WTC11 (cell line): Measurements from ENCODE around the gene TAL1. TPM values are rescaled to one million over a fixed set of nuclear protein-coding genes. Genes with fewer than 3 reads are reported as not detected.

ENCODE experiments used
- ATAC-seq: fragments of 200-7000 bp; cut with Tn5 transposase; 2 replicates; pipeline ENCODE4 v1.10.0; 2021; ENCODE audit warnings: mild to moderate bottlenecking, moderate library complexity
- CTCF ChIA-PET: fragments of 300-600 bp; sonication (Branson Sonifier 250); formaldehyde crosslinking; loops from one replicate; lab custom pipeline; 2021; ENCODE audit warnings: antibody characterized with exemption; lab: Charles Lee
- POLR2A ChIA-PET: fragments of 350-600 bp; sonication (Branson Sonifier 250); formaldehyde crosslinking; loops from one replicate; lab custom pipeline; 2021; ENCODE audit warnings: antibody characterized with exemption; lab: Charles Lee
- DNase-seq: peaks from one replicate; pipeline ENCODE4 v3.0.0; 2021; ENCODE audit warnings: low spot score
- H3K27ac Mint-ChIP-seq: 2 replicates; pipeline ENCODE4 v1.8.0; 2021; ENCODE audit warnings: mixed read lengths
- H3K27me3 Mint-ChIP-seq: 2 replicates; pipeline ENCODE4 v1.8.0; 2021; ENCODE audit warnings: low read depth, mild to moderate bottlenecking, moderate library complexity, mixed read lengths
- H3K36me3 Mint-ChIP-seq: 2 replicates; pipeline ENCODE4 v1.8.0; 2021; ENCODE audit warnings: mixed read lengths
- H3K4me1 Mint-ChIP-seq: 2 replicates; pipeline ENCODE4 v1.8.0; 2022; ENCODE audit warnings: mixed read lengths
- H3K4me3 Mint-ChIP-seq: 2 replicates; pipeline ENCODE4 v1.8.0; 2021; ENCODE audit warnings: mild to moderate bottlenecking, moderate library complexity, mixed read lengths
- H3K9me3 Mint-ChIP-seq: 2 replicates; pipeline ENCODE4 v1.8.0; 2021; ENCODE audit warnings: mixed read lengths
- AR ChIP-seq: fragments of 250-450 bp; sonication (Bioruptor Pico); IDR thresholded peaks from 2 replicates; pipeline ENCODE4 v1.9.0; 2021; ENCODE audit warnings: mild to moderate bottlenecking
- ATF1 ChIP-seq: sonication (generic); formaldehyde crosslinking; IDR thresholded peaks from 2 replicates; pipeline ENCODE4 v1.8.1; 2023; ENCODE audit warnings: mild to moderate bottlenecking, moderate library complexity, missing genetic modification reagents
- ATF6 ChIP-seq: sonication (generic); formaldehyde crosslinking; IDR thresholded peaks from 2 replicates; pipeline ENCODE4 v1.8.1; 2023; ENCODE audit warnings: mild to moderate bottlenecking, missing genetic modification reagents
- E2F5 ChIP-seq: sonication (generic); formaldehyde crosslinking; IDR thresholded peaks from 2 replicates; pipeline ENCODE4 v1.8.1; 2022; ENCODE audit warnings: mild to moderate bottlenecking, moderate library complexity, missing genetic modification reagents
- ELF4 ChIP-seq: sonication (generic); formaldehyde crosslinking; IDR thresholded peaks from 2 replicates; pipeline ENCODE4 v1.8.1; 2022; ENCODE audit warnings: low read depth, mild to moderate bottlenecking, moderate library complexity, missing genetic modification reagents
- ERG ChIP-seq: fragments of 250-450 bp; sonication (Bioruptor Pico); IDR thresholded peaks from 2 replicates; pipeline ENCODE4 v1.8.0; 2021; ENCODE audit warnings: mild to moderate bottlenecking
- FOXK1 ChIP-seq: sonication (generic); formaldehyde crosslinking; IDR thresholded peaks from 2 replicates; pipeline ENCODE4 v1.8.0; 2022; ENCODE audit warnings: mild to moderate bottlenecking, moderate library complexity, missing genetic modification reagents
- GABPB1 ChIP-seq: sonication (generic); formaldehyde crosslinking; IDR thresholded peaks from 2 replicates; pipeline ENCODE4 v1.8.1; 2023; ENCODE audit warnings: mild to moderate bottlenecking, missing genetic modification reagents
- HMGXB4 ChIP-seq: sonication (generic); formaldehyde crosslinking; IDR thresholded peaks from 2 replicates; pipeline ENCODE4 v1.8.1; 2023; ENCODE audit warnings: mild to moderate bottlenecking, moderate library complexity, missing genetic modification reagents
- NFE2L1 ChIP-seq: sonication (generic); formaldehyde crosslinking; IDR thresholded peaks from 2 replicates; pipeline ENCODE4 v1.8.1; 2023; ENCODE audit warnings: missing genetic modification reagents
- NFYB ChIP-seq: sonication (generic); formaldehyde crosslinking; conservative IDR thresholded peaks from 2 replicates; pipeline ENCODE4 v1.8.0; 2022; ENCODE audit warnings: low read depth, missing genetic modification reagents
- PRRX2 ChIP-seq: fragments of 250-450 bp; sonication (Bioruptor Pico); IDR thresholded peaks from 2 replicates; pipeline ENCODE4 v1.8.0; 2021; ENCODE audit warnings: mild to moderate bottlenecking
- ZNF121 ChIP-seq: sonication (generic); formaldehyde crosslinking; IDR thresholded peaks from 2 replicates; pipeline ENCODE4 v1.8.0; 2023; ENCODE audit warnings: missing genetic modification reagents
- ZNF416 ChIP-seq: fragments of 250-450 bp; sonication (Bioruptor Pico); IDR thresholded peaks from 2 replicates; pipeline ENCODE4 v1.9.0; 2021; ENCODE audit warnings: mild to moderate bottlenecking, inconsistent platforms
- total RNA-seq: library from RNA; stranded (reverse); gene quantifications from 3 replicates; pipeline ENCODE4 v1.2.3, GENCODE V29; 2021
- TF ChIP-seq, protein P1 (sequence below): sonication (generic); formaldehyde crosslinking; IDR thresholded peaks from 2 replicates; pipeline ENCODE4 v1.8.0; 2022; ENCODE audit warnings: missing genetic modification reagents
- TF ChIP-seq, protein P2 (sequence below): fragments of 200-600 bp; IDR thresholded peaks from 2 replicates; pipeline ENCODE4 v1.8.0; 2022; ENCODE audit warnings: antibody characterized with exemption
- TF ChIP-seq, protein P3 (sequence below): sonication (generic); formaldehyde crosslinking; IDR thresholded peaks from 2 replicates; pipeline ENCODE4 v1.8.1; 2023; ENCODE audit warnings: mild to moderate bottlenecking, missing genetic modification reagents, moderate library complexity
- TF ChIP-seq, protein P4 (sequence below): fragments of 250-450 bp; sonication (Bioruptor Pico); IDR thresholded peaks from 2 replicates; pipeline ENCODE4 v1.9.0; 2021; ENCODE audit warnings: moderate library complexity, mild to moderate bottlenecking, inconsistent platforms, borderline replicate concordance

The TAL1 gene
- total RNA-seq, 1 experiment from 2014 or later, result 0.63 TPM

DNA sequence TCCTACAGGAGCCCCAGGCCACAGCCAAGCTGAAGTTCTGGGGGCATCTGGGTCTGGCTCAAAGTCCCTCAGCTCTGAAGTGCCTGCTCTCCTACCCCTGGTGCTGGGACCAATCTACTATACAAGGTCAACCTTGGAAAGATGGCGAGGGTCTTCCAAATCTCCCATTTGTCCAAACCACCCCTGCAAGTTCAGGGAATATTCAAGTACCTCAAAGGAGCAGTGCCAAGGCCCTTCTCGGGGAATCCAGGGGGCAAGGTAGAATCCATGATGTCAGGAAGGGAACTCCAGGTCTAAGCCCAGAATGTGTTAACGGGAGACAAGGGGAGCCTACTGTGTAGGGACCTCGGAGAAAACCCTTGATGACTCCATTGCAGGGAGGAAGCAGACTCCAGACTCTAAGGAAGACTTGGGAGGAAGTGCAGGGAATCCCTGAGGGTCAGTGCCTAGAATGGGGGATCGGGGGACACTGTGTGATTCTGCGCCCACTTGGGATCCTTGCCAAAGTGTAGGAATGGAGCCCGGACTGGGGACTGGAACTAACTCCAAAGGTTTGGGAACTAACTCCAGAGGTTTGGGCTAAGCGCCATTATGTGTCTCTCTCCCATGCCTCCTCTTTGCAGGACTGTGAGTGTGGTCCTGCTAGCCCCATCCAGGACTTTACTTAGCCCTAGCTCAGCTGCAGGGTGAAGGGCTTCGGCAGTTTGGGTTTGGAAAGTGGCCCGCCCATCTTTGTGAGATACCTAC, 8.7 kb downstream of the TAL1 start:
- no peaks in the 10 kb centered on the region for H3K9me3 Mint-ChIP-seq
- peaks cover 25% of the 10 kb centered on the region for H3K4me1 Mint-ChIP-seq
- DNase-seq, result no peak
- H3K4me3 Mint-ChIP-seq, result no peak overlapping the region
- TF ChIP-seq ATF1 (CRISPR knock-in tag) (no peak), ZNF416 (no peak)
- TF ChIP-seq, protein P1, sequence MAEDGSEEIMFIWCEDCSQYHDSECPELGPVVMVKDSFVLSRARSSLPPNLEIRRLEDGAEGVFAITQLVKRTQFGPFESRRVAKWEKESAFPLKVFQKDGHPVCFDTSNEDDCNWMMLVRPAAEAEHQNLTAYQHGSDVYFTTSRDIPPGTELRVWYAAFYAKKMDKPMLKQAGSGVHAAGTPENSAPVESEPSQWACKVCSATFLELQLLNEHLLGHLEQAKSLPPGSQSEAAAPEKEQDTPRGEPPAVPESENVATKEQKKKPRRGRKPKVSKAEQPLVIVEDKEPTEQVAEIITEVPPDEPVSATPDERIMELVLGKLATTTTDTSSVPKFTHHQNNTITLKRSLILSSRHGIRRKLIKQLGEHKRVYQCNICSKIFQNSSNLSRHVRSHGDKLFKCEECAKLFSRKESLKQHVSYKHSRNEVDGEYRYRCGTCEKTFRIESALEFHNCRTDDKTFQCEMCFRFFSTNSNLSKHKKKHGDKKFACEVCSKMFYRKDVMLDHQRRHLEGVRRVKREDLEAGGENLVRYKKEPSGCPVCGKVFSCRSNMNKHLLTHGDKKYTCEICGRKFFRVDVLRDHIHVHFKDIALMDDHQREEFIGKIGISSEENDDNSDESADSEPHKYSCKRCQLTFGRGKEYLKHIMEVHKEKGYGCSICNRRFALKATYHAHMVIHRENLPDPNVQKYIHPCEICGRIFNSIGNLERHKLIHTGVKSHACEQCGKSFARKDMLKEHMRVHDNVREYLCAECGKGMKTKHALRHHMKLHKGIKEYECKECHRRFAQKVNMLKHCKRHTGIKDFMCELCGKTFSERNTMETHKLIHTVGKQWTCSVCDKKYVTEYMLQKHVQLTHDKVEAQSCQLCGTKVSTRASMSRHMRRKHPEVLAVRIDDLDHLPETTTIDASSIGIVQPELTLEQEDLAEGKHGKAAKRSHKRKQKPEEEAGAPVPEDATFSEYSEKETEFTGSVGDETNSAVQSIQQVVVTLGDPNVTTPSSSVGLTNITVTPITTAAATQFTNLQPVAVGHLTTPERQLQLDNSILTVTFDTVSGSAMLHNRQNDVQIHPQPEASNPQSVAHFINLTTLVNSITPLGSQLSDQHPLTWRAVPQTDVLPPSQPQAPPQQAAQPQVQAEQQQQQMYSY (CRISPR knock-in tag), result peak; percentile 59; the same call in 1 of the 2 replicates
- H3K36me3 Mint-ChIP-seq, result no peaks in the 10 kb centered on the region
- CTCF ChIA-PET, result interaction anchor here (2.4 kb wide), 1 partner anchor 45 kb away, joined by 13 read pairs; no protein-coding TSS in a partner anchor
- POLR2A ChIA-PET, result no interaction called here
- no peak for ATAC-seq
- peaks cover 42% of the 10 kb centered on the region for H3K27me3 Mint-ChIP-seq
- no peak overlapping the region for H3K27ac Mint-ChIP-seq

DNA sequence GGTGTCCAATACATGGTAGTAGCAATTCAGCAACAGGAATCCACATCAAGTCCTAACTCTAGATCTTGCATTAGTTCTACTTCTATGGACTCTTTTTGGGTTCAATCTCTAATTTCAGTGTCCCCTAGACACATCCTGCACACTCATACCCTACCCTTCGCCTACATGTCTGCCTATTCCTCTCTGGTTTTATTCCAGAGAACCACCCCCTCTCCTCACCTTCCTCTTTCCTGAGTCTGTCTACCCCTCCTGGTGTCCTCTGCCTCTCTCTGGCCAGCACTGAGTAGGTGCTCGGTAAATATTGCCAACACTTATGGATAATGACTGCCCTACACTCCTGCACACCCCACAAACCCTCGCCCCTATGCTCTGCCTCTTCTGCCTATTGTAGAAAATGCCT, 9.5 kb downstream of the TAL1 start:
- H3K27ac Mint-ChIP-seq, result no peak overlapping the region
- H3K4me1 Mint-ChIP-seq, result peaks cover 16% of the 10 kb centered on the region
- DNase-seq (no peak), ATAC-seq (no peak)
- peaks cover 42% of the 10 kb centered on the region for H3K27me3 Mint-ChIP-seq
- H3K4me3 Mint-ChIP-seq, result no peak overlapping the region
- POLR2A ChIA-PET, result no interaction called here
- H3K36me3 Mint-ChIP-seq, result no peaks in the 10 kb centered on the region
- H3K9me3 Mint-ChIP-seq, result no peaks in the 10 kb centered on the region
- CTCF ChIA-PET, result no interaction called here
- no peak for TF ChIP-seq ZNF121 (CRISPR knock-in tag)
- TF ChIP-seq FOXK1 (CRISPR knock-in tag), result no peak
- no peak for TF ChIP-seq AR
- TF ChIP-seq ERG (CRISPR knock-in tag), result no peak
- no peak for TF ChIP-seq GABPB1 (CRISPR knock-in tag)
- TF ChIP-seq, protein P2, sequence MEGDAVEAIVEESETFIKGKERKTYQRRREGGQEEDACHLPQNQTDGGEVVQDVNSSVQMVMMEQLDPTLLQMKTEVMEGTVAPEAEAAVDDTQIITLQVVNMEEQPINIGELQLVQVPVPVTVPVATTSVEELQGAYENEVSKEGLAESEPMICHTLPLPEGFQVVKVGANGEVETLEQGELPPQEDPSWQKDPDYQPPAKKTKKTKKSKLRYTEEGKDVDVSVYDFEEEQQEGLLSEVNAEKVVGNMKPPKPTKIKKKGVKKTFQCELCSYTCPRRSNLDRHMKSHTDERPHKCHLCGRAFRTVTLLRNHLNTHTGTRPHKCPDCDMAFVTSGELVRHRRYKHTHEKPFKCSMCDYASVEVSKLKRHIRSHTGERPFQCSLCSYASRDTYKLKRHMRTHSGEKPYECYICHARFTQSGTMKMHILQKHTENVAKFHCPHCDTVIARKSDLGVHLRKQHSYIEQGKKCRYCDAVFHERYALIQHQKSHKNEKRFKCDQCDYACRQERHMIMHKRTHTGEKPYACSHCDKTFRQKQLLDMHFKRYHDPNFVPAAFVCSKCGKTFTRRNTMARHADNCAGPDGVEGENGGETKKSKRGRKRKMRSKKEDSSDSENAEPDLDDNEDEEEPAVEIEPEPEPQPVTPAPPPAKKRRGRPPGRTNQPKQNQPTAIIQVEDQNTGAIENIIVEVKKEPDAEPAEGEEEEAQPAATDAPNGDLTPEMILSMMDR, result no peak
- TF ChIP-seq HMGXB4 (CRISPR knock-in tag), result no peak
- TF ChIP-seq, protein P3, sequence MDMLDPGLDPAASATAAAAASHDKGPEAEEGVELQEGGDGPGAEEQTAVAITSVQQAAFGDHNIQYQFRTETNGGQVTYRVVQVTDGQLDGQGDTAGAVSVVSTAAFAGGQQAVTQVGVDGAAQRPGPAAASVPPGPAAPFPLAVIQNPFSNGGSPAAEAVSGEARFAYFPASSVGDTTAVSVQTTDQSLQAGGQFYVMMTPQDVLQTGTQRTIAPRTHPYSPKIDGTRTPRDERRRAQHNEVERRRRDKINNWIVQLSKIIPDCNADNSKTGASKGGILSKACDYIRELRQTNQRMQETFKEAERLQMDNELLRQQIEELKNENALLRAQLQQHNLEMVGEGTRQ (CRISPR knock-in tag), result no peak
- no peak for TF ChIP-seq NFYB (CRISPR knock-in tag)
- TF ChIP-seq, protein P4, sequence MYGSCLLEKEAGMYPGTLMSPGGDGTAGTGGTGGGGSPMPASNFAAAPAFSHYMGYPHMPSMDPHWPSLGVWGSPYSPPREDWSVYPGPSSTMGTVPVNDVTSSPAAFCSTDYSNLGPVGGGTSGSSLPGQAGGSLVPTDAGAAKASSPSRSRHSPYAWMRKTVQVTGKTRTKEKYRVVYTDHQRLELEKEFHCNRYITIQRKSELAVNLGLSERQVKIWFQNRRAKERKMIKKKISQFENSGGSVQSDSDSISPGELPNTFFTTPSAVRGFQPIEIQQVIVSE, result no peak
- no peak for TF ChIP-seq ATF6 (CRISPR knock-in tag)
- TF ChIP-seq E2F5, result no peak
- TF ChIP-seq PRRX2 (CRISPR knock-in tag), result no peak
- no peak for TF ChIP-seq NFE2L1 (CRISPR knock-in tag)
- TF ChIP-seq ELF4 (CRISPR knock-in tag), result no peak
